Limb (tissue), 2 donors: ENCODE data around the gene TCIRG1.

ENCODE experiments used
- DNase-seq, 2 donors: peaks; one replicate each; pipeline ENCODE4 v3.0.0-alpha.2; 2016; ENCODE audit errors: extremely low spot score in 2 of 2

TCIRG1 gene

DNA sequence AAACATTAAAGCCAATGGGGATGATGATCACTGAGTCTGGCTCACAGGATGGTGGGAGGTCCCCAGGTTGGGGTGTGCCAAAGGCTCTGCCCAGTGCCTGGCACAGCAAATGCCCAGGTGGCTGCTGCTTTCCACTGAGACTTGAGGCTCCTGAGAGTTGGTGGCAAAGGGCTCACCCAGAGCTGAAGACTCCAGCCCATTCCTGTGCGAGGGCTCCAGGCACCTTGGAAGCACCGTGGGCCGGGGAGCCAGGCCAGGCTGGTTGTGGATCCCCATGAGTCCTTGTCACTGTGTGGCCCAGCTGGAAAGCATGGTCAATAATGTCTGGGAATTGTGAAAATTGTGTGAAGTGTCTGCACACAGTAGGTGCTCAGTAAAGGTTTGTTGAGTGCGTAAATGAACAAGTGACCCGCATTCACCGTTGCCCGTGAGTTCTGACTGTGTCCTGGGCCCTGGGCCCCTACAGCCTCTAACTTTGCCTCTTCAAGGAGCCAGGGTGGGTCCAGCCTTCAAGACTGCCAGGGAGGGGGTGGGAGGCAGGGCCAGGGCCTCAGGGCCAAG, 32.1 kb upstream of the TCIRG1 start:
- no peak for DNase-seq

DNA sequence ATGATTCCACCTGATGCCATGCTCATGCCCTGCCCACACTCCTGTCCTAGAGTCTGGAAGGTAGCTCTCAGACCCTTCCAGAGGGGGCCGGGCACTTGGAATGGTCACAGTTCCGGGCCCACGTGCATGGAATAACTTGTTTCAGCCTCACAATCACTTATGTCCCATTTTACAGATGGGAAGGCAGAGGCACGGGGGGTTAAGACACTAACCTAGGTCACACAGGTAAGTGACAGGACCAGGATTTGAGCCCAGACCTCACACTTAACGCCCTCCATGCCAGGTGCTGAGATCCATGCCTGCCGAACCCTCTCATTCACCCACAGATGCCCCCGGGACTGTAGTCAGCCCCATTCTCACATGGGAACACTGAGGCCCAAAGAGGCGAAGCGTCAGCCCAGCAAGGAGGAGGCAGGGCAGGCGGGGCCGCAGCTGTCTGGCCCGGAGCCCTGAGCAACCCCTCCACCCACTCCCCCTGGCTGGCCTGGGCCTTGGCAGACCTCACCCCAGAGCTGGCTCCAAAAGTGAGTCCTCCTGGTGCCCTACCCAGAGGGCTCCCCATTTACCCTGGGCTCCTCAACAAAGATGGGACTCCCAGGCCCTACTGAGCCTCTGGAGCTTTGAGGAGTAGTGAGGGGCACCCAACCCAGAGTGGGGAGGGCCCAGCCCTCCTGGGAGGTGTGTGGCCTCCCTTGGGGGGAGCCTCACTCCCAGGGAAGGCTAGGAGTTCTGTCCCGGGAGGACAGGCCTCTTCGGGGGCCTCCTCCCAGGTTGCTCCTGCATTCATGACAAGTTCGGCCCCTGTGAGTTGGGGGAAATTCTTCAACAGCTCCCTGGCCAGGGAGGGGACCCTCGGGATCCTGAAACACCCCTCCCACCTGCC, 31.1 kb upstream of the TCIRG1 start:
- DNase-seq = no peak

- no peak for DNase-seq
These were observed 30.2 kb upstream of the TCIRG1 start for GRCh38 chr11:68008381-68009337.

- DNase-seq = no peak
These were observed 29.3 kb upstream of the TCIRG1 start for GRCh38 chr11:68009391-68010089.

GRCh38 chr11:68010090-68011041, 28.5 kb upstream of the TCIRG1 start, which contains the start of gene ALDH3B1:
Gene ALDH3B1, plus strand, starts transcription at chr11:68010327. Its CDS starts 4,971 bp downstream, at chr11:68015298.
- DNase-seq = peak in 1 of 2 donors; percentile 67

DNA sequence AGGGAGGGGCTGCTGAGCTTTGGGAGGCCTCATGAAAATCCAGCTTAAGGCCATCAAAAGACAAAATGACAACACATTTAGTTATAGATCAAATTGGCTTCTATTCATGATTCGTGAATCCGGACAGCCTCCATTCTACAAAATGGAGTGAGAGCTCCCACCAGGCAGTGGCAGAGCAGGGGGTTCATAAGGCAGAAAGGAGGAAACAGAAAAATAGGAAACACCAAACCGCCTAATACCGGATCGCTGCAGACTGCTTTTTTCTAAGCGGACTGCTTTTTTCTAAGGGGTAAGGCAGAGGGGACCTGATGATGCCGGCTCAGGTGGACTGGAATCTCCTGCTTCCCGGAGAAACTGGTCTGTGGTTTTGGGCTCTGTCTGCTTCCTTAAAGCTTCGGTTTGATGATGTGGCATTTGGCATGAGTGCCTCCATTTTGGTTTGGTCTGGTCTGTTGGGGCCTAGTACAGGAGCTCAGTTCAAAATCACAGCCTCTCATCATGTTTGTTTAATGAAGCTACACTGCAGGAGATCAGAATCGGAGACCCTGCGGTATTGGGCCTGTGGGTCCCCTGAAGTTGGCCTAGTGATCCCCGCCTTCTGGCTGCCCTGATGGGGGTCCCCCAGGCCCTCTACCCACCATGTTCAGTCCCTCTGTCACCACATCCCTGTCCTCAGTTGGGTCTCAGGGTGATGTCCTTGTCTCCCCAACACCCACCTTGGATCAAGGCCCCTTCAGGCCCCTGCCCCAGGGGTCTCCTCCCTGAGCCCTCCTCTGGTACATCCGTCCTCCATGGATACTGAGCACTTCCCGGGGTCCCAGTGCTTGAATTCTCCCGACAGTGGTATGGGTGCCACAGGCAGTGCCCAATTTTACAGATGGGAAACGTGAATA, 27.5 kb upstream of the TCIRG1 start:
- no peak for DNase-seq

GRCh38 chr11:68012044-68012842, 26.6 kb upstream of the TCIRG1 start:
- DNase-seq = no peak

- DNase-seq = no peak
These were observed 25.8 kb upstream of the TCIRG1 start for GRCh38 chr11:68012843-68013610.

DNA sequence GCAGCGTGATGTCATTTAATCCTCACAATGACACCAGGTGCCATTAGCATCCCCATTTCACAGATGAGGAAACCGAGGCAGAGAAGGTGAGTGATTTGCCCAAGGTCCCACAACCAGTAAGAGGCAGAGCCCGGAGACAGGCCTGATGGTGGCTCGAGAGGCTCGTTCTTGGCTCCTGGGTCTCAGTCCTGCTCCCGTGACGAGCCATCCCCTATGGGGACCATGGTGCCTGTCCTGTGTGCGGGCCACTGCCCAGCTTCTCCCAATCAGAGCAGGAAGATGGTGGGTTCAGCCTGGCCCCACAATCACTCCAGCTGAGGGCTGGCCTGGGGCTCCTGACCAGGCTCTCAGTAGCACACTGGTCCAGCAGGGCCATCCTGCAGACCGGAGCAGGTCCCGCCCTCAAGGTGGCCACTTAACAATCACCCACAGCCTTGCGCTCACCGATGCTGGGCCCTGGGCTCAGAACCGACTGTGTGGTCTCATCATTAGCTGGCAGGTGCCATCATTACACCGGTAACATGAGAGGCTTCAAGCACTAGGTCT, 25.1 kb upstream of the TCIRG1 start:
- no peak for DNase-seq

GRCh38 chr11:68014157-68014946, 24.5 kb upstream of the TCIRG1 start:
- no peak for DNase-seq

GRCh38 chr11:68014947-68015447, 23.8 kb upstream of the TCIRG1 start:
- DNase-seq = no peak

DNA sequence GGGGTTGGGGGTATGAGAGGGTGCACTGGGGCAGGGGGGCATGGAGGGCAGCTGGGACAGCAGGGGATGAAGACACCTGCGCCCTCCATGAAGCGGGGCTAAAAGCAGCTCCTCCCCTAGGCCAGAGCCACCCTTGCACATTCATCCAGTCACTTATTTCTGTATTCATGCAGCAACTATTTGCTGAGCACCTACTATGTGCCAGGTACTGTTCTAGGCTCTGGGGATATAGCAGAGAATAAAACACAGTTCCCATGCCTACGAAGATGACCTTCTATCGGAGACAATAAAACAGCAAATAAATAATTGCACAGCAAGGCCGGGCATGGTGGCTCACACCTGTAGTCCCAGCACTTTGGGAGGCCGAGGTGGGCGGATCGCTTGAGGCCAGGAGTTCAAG, 23.4 kb upstream of the TCIRG1 start:
- no peak for DNase-seq

DNA sequence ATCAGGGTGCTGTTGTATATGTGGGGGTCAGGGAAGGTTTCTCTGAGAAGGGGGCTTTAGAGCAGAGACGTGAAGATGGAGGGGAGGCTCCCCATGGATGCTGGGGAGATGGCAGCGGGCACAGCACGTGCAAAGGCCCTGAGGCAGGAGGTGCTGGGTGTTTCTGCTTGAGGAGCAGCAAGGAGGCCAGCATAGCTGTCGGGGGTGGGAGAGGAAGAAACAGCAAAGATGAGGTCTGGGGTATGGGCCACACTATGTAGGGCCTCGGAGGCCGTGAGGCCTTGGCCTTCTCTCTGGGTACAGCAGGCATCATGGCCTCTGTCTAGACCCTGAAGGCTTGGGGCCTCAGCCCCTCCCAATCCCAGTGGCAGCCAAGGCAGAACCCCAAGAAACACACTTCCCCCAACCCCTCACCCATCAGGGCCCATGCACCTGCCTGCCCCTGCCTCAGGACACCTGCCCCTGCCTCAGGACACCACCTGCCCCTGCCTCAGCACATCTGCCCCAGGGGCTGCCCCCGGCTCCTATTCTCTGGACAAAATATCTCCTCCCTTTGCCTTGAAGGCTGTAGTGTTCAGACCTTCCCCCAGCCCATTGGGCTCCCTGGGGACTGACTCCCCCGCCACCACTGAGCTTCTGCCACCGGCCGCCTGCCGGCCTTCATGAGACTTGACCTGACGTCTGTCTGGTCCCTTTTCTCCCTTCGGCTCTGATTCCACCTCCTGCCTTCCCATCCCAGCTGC, 22.5 kb upstream of the TCIRG1 start:
- DNase-seq = no peak

DNA sequence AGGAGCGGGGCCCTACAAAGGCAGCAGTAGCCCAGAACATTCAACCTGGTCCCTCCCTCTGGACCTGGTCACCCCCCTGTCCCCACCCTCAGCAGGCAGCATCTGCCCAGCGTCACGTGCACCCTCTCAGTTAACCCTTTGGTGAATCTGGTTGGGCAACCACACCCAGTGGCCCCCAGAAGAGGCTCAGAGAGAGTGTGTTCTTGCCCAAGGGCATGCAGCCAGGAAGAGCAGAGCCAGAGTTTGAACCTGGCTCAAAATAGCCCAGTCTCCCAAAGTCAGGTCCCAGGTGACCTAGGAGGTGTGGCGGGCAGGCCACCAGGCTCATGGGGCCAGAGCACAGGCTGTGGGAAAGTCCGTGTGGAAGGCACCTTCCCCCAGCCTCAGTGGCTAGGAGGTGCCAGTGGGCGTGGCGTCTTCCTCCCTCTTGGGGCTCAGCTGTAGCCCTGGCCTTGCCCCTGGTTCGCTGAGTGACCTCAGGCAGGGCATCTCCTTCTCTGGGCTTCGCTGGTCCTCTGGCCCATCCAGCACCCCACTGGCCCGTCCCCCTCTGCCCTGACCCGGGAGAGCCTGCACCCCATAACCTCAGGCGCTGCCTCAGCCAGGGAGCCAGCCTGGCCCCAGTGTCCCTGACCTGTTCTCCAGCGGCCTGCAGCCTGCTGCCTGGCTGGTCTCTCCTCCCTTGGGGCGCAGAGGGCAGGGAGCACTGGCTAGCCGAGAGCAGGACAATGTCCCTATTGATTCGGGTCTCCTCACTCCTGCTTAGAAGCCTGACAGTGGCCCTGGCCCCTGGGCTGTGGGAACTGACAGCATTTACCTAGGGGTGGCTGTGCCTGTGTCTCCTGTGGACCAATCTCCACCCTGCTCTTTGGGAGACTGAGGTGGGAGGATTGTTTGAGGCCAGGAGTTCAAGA, 21.7 kb upstream of the TCIRG1 start:
- no peak for DNase-seq
